ENCODE data around the gene RYR1. TPM values are rescaled to one million over a fixed set of nuclear protein-coding genes. Genes with fewer than 3 reads are reported as not detected.

Gene RYR1
- polyA plus RNA-seq, 3 donors = 0.76 to 2.1 (median 2.1) TPM

DNA sequence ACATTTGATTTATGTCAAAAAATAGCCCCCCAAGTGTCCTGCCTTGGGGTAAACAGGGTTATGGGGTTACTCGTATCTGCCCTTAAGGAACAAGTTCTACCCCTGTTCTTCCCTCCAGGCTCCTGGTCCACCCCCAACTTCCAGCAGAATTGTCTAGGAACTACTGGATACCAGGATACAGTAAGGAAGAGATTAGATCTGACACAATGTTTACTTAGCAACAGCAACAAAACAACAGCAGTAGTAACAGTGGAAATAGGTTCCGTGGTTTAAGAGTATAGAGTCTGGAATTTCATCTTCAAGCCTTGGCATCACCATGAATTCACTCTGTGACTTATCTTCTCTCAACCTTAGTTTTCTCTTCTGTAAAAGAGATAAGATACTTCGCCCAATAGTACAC is 32.3 kb upstream of the RYR1 start:
- Histone ChIP-seq H3K9me3 (replicated peaks in 1 of 2; ENCODE audit: control insufficient read depth in 1 of 2, insufficient read depth in 1 of 2, low read length in 2 of 2) (peaks cover 0 to under 1% of the 10 kb centered on the region in 2 donors), H3K9ac (ENCODE audit: insufficient read depth, low read length, poor library complexity, severe bottlenecking) (no peak overlapping the region), H3K4me3 (replicated peaks in 1 of 3; ENCODE audit: low read depth in 2 of 3, low read length in 3 of 3) (no peak overlapping the region), H2AFZ (ENCODE audit: insufficient read depth, low read depth, low read length, poor library complexity, severe bottlenecking) (no peak overlapping the region), H3K79me2 (ENCODE audit: insufficient read depth, low read length) (peaks cover 5% of the 10 kb centered on the region), H3K27ac (ENCODE audit: low read depth in 1 of 2, low read length in 2 of 2) (no peak overlapping the region), H3K4me1 (ENCODE audit: control insufficient read depth in 1 of 2, insufficient read depth in 2 of 2, low read length in 2 of 2) (peaks cover 12 to 13% of the 10 kb centered on the region in 2 donors), H3K27me3 (ENCODE audit: control insufficient read depth in 2 of 2, insufficient read depth in 2 of 2, low read length in 2 of 2) (peaks cover 10 to 22% of the 10 kb centered on the region in 2 donors), H3K4me2 (replicated peaks; ENCODE audit: extremely low read depth, low read length, poor library complexity, severe bottlenecking) (no peak overlapping the region), H4K20me1 (ENCODE audit: insufficient read depth, low read length) (no peaks in the 10 kb centered on the region), H3K36me3 (replicated peaks in 1 of 2; ENCODE audit: control insufficient read depth in 1 of 2, insufficient read depth in 2 of 2, low read length in 2 of 2) (peaks cover 0 to 8% of the 10 kb centered on the region in 2 donors)
- WGBS (ENCODE audit: insufficient coverage) = no CpG with 5 or more reads among the region's 3 CpGs
- Mint-ChIP-seq H3K36me3 (peaks cover 0 to 14% of the 10 kb centered on the region in 2 donors), H3K9me3 (peaks cover 0 to 2% (median 0%) of the 10 kb centered on the region in 7 donors), H3K27me3 (ENCODE audit: low read depth in 3 of 3) (peaks cover 25 to 38% (median 27%) of the 10 kb centered on the region in 3 donors), H3K27ac (no peak overlapping the region), H3K4me1 (peaks cover 16% of the 10 kb centered on the region), H3K4me3 (no peak overlapping the region)
- TF ChIP-seq, protein P1, sequence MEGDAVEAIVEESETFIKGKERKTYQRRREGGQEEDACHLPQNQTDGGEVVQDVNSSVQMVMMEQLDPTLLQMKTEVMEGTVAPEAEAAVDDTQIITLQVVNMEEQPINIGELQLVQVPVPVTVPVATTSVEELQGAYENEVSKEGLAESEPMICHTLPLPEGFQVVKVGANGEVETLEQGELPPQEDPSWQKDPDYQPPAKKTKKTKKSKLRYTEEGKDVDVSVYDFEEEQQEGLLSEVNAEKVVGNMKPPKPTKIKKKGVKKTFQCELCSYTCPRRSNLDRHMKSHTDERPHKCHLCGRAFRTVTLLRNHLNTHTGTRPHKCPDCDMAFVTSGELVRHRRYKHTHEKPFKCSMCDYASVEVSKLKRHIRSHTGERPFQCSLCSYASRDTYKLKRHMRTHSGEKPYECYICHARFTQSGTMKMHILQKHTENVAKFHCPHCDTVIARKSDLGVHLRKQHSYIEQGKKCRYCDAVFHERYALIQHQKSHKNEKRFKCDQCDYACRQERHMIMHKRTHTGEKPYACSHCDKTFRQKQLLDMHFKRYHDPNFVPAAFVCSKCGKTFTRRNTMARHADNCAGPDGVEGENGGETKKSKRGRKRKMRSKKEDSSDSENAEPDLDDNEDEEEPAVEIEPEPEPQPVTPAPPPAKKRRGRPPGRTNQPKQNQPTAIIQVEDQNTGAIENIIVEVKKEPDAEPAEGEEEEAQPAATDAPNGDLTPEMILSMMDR (IDR thresholded peaks at IDR 0.05) = no peak
- intact Hi-C loops (cut with micrococcal nuclease) = loop anchor here (5.0 to 10.0 kb wide), 5 partner anchors 106 to 534 kb away; partner anchors contain the start of genes MRPS12 (in 1 of the 2) and SARS2 (in 1 of the 2)
- no peak for DNase-seq

DNA sequence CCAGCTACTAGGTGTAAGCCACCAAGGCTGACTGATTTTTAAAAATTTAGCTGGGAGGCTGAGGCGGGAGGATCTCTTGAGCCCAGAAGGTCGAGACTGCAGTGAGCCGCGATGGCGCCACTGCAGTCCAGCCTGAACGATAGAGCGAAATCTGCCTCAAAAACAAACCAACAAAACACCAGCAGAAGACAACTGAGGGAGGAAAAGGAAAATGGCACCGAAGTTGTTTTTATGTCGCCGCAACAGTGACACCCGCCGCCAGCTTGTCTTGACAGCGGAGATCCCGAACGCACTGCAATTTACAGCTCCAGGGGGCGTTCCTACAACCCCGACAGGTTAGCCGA is 30.9 kb upstream of the RYR1 start:
- Mint-ChIP-seq H3K36me3 (peaks cover 9 to 28% of the 10 kb centered on the region in 2 donors), H3K9me3 (peaks cover 0 to 2% (median 0%) of the 10 kb centered on the region in 7 donors), H3K27me3 (ENCODE audit: low read depth in 3 of 3) (peaks cover 11 to 23% (median 13%) of the 10 kb centered on the region in 3 donors), H3K4me1 (peaks cover 16% of the 10 kb centered on the region), H3K4me3 (peak overlapping the region; percentile 77 to 95), H3K27ac (peak overlapping the region in 6 of 7 donors; percentile 51 to 81 (median 62))
- Histone ChIP-seq H3K4me3 (replicated peaks in 1 of 3; ENCODE audit: low read depth in 2 of 3, low read length in 3 of 3) (peak overlapping the region in 2 of 3 experiments; percentile 22 to 88), H4K20me1 (ENCODE audit: insufficient read depth, low read length) (no peaks in the 10 kb centered on the region), H3K4me1 (ENCODE audit: control insufficient read depth in 1 of 2, insufficient read depth in 2 of 2, low read length in 2 of 2) (peaks cover 12 to 13% of the 10 kb centered on the region in 2 donors), H3K4me2 (replicated peaks; ENCODE audit: extremely low read depth, low read length, poor library complexity, severe bottlenecking) (peak overlapping the region; percentile 80), H3K9me3 (replicated peaks in 1 of 2; ENCODE audit: control insufficient read depth in 1 of 2, insufficient read depth in 1 of 2, low read length in 2 of 2) (no peaks in the 10 kb centered on the region), H3K9ac (ENCODE audit: insufficient read depth, low read length, poor library complexity, severe bottlenecking) (peak overlapping the region; percentile 46), H3K27me3 (ENCODE audit: control insufficient read depth in 2 of 2, insufficient read depth in 2 of 2, low read length in 2 of 2) (peaks cover 0 to 8% of the 10 kb centered on the region in 2 donors), H2AFZ (ENCODE audit: insufficient read depth, low read depth, low read length, poor library complexity, severe bottlenecking) (peak overlapping the region; percentile 91), H3K27ac (ENCODE audit: low read depth in 1 of 2, low read length in 2 of 2) (no peak overlapping the region), H3K36me3 (replicated peaks in 1 of 2; ENCODE audit: control insufficient read depth in 1 of 2, insufficient read depth in 2 of 2, low read length in 2 of 2) (peaks cover 8 to 19% of the 10 kb centered on the region in 2 donors), H3K79me2 (ENCODE audit: insufficient read depth, low read length) (peaks cover 5% of the 10 kb centered on the region)
- WGBS (ENCODE audit: insufficient coverage) = 0% methylated on average over 11 of the region's 18 CpGs
- DNase-seq = no peak
- TF ChIP-seq, protein P1 (IDR thresholded peaks at IDR 0.05) = no peak
- intact Hi-C loops (cut with micrococcal nuclease) = loop anchor here (2.0 to 10.0 kb wide), 6 partner anchors 105 to 532 kb away; partner anchors contain the start of genes MRPS12 (in 1 of the 2) and SARS2 (in 1 of the 2)
